ENCODE results near the gene MPP1.

Gene MPP1

DNA sequence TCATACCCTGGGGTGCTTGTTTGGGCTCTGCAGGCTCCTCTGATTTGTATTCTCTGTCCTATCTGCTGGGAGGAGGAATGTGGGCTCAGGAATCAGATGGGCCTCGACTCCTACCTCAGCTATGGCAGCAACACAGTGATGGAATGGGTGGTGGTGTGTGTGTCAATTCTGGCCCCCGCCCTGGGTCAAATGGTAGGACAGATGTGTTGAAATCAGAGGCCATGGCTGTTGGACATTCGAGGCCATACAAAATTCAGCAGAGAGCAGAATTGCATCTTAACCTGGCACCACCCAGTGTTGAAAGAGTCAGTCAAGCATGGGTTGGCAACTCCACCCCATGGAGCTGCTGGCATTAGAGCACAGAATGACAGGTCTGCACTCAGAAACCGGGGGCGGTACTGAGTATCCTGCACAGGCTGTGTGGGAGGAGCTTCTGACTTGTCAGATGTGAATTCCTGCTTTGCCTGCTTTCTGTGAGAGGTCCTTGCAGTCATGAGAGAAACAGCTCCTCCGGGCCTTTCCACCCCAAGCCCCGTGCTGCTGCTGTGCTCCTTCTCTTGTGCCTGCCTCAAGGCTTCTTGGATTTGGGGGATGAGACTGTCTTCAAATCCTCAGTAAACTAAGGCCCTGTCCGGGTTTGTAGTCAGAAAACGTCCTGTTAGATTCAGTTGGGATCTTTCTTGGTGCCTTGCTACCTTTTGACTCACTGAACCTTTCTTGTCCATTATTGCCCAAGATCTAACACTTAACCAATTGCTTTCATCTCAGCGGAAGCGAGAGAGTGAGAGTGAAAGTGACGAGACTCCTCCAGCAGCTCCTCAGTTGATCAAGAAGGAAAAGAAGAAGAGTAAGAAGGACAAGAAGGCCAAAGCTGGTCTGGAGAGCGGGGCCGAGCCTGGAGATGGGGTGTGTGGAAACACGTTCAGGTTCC is 29.6 kb downstream of the MPP1 start:
- DNase-seq (ENCODE audit: low read depth), result peak; percentile 69
- no peak overlapping the region for H3K4me3 ChIP-seq (ENCODE audit: low read length)

GRCh38 chrX:154774622-154775021 is 30.7 kb downstream of the MPP1 start:
- H3K4me3 ChIP-seq (ENCODE audit: low read length), result no peak overlapping the region
- TF ChIP-seq, protein P1, sequence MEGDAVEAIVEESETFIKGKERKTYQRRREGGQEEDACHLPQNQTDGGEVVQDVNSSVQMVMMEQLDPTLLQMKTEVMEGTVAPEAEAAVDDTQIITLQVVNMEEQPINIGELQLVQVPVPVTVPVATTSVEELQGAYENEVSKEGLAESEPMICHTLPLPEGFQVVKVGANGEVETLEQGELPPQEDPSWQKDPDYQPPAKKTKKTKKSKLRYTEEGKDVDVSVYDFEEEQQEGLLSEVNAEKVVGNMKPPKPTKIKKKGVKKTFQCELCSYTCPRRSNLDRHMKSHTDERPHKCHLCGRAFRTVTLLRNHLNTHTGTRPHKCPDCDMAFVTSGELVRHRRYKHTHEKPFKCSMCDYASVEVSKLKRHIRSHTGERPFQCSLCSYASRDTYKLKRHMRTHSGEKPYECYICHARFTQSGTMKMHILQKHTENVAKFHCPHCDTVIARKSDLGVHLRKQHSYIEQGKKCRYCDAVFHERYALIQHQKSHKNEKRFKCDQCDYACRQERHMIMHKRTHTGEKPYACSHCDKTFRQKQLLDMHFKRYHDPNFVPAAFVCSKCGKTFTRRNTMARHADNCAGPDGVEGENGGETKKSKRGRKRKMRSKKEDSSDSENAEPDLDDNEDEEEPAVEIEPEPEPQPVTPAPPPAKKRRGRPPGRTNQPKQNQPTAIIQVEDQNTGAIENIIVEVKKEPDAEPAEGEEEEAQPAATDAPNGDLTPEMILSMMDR (IDR thresholded peaks at IDR 0.05; ENCODE audit: insufficient read depth, low read depth, low read length, missing control alignments), result no peak
- no peak for DNase-seq (ENCODE audit: low read depth)

More for the DNA sequence above, 29.6 kb downstream of the MPP1 start:
- TF ChIP-seq, protein P1 (IDR thresholded peaks at IDR 0.05; ENCODE audit: insufficient read depth, low read depth, low read length, missing control alignments), result no peak

GRCh38 chrX:154762537-154763296 is 42.6 kb downstream of the MPP1 start, which contains the start of gene DKC1:
TSS of gene DKC1 (plus strand) at chrX:154762864. CDS start at chrX:154762966, 102 bp downstream.
- TF ChIP-seq, protein P1 (IDR thresholded peaks at IDR 0.05; ENCODE audit: insufficient read depth, low read depth, low read length, missing control alignments), result no peak
- DNase-seq (ENCODE audit: low read depth), result peak; percentile 96
- peak within 1 kb of the TSS; percentile 73 for H3K4me3 ChIP-seq (ENCODE audit: low read length)

- DNase-seq (ENCODE audit: low read depth), result no peak
Measured at GRCh38 chrX:154761977-154762536, 43.2 kb downstream of the MPP1 start.

DNA sequence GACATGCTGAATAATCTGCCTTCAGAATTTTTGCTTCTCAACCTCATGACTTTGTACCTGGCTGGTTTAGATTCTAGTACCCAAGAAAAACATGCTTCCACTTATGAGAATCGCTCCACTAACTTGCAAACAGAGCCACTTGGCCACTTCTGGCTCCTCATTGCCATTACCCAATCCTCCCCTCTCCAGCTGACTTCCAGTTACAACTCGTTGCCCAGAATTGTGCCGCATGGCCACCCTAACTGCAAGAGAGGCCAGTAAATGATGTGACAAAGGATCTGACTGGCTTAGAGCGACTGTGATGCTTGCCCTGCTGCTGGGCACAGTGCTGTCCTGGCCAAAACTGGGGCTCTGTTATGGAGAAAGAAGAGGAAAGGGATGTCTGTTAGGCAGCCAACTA is 46.6 kb downstream of the MPP1 start:
- TF ChIP-seq, protein P1 (IDR thresholded peaks at IDR 0.05; ENCODE audit: insufficient read depth, low read depth, low read length, missing control alignments), result no peak
- no peak for DNase-seq (ENCODE audit: low read depth)
- H3K4me3 ChIP-seq (ENCODE audit: low read length), result no peak overlapping the region

More at GRCh38 chrX:154761977-154762536, 43.2 kb downstream of the MPP1 start:
- H3K4me3 ChIP-seq (ENCODE audit: low read length), result peak overlapping the region; percentile 51
- TF ChIP-seq, protein P1 (IDR thresholded peaks at IDR 0.05; ENCODE audit: insufficient read depth, low read depth, low read length, missing control alignments), result no peak

DNA sequence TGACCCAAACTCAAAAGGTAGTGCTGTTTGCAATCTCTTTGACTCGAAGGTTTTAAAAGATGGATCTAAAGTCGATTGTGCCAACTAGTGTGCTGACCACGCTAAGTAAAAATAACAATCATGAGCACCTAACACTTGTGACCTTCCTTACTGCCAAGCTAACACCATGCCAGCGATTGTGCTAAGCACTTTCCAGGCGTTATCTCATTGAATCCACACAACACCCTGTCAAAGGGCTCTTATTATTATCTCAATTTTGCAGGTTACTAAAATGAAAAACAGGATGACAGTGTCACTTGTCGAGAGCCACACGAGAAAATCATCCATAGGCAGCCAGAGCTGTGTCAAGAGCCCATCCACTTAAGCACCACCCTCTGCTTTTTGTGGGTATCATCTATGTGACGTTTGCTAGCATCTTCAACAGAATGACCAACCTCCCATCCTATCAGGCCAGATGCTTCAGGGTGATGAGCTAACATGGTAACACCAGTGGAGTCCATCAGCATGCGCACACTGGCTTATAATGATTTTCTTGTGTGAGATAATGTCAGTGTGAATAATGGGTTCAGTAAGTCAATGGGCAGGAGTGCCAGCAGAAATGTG is 53.5 kb downstream of the MPP1 start:
- no peak overlapping the region for H3K4me3 ChIP-seq (ENCODE audit: low read length)
- TF ChIP-seq, protein P1 (IDR thresholded peaks at IDR 0.05; ENCODE audit: insufficient read depth, low read depth, low read length, missing control alignments), result no peak

More for the DNA sequence above, 53.5 kb downstream of the MPP1 start:
- DNase-seq (ENCODE audit: low read depth), result no peak

Measured in epithelial cell of esophagus (primary cell).